ENCODE data around the gene HMGB2. TPM values are rescaled to one million over a fixed set of nuclear protein-coding genes. Genes with fewer than 3 reads are reported as not detected.

HMGB2 gene
- total and polyA plus RNA-seq, 2 of the 8 experiments (the other 6 are each of a cell fraction or from before 2014, with no cell fraction given): 54.7 to 218 TPM

DNA sequence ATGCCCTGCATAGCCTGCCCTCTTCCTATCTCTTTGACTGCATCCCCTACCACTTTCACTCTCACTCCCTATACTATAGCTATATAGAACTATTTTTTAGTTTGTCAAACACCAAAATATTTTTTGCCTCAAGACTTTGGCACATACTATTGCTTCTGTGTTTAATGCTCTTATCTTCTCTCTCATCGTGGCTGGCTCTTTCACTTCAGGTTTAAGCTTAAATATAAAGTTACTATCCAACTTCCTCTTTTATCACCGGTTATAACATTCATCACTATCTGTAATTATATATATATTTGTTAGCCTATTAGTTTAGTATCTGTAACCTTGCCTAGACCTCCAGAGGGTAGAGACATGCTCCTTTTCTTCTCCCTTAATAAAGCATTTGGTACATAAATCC lies 11.5 kb upstream of the HMGB2 start:
- Histone ChIP-seq H3K27me3 (replicated peaks in 1 of 4; ENCODE audit: control insufficient read depth in 3 of 4, extremely low read depth in 1 of 4, insufficient read depth in 3 of 4, low read length in 3 of 4) (no peaks in the 10 kb centered on the region), H3K4me1 (replicated peaks in 1 of 4; ENCODE audit: control insufficient read depth in 3 of 4, insufficient read depth in 4 of 4, low read length in 3 of 4) (peaks cover 0 to 9% (median 3%) of the 10 kb centered on the region in 4 experiments; a peak in 3 of 7 replicates), H4K5ac (ENCODE audit: insufficient read length, low read depth, low read length) (no peak overlapping the region), H3K79me2 (ENCODE audit: control insufficient read depth in 1 of 2, insufficient read depth in 2 of 2, low read length in 2 of 2) (no peaks in the 10 kb centered on the region), H3K9ac (replicated peaks in 1 of 4; ENCODE audit: extremely low read depth in 1 of 4, low read depth in 3 of 4, low read length in 3 of 4) (no peak overlapping the region), H3K14ac (ENCODE audit: insufficient read length) (no peak overlapping the region), H3K36me3 (ENCODE audit: control insufficient read depth in 2 of 4, insufficient read depth in 4 of 4, low read length in 3 of 4) (no peaks in the 10 kb centered on the region), H4K20me1 (replicated peaks in 1 of 2; ENCODE audit: control insufficient read depth in 1 of 2, insufficient read depth in 2 of 2, low read length in 2 of 2) (no peaks in the 10 kb centered on the region), H3K4me3 (ENCODE audit: extremely low read depth in 1 of 4, insufficient read depth in 2 of 4, low read depth in 3 of 4, low read length in 4 of 4) (no peak overlapping the region), H3K18ac (ENCODE audit: extremely low read depth, low read length) (no peak overlapping the region), H2AFZ (ENCODE audit: low read length) (no peak overlapping the region), H2BK20ac (ENCODE audit: low read length) (no peak overlapping the region), H4K8ac (ENCODE audit: extremely low read depth, insufficient read depth, low read length) (no peak overlapping the region), H3K4ac (replicated peaks; ENCODE audit: insufficient read length, low read depth, low read length) (no peak overlapping the region), H4K91ac (replicated peaks; ENCODE audit: insufficient read length, low read length) (no peak overlapping the region), H3K23me2 (ENCODE audit: low read depth, low read length) (no peaks in the 10 kb centered on the region), H3K23ac (ENCODE audit: insufficient read length) (no peak overlapping the region), H2BK12ac (ENCODE audit: low read depth, low read length) (no peak overlapping the region), H3K9me3 (ENCODE audit: insufficient read depth in 2 of 2, low read depth in 1 of 2, low read length in 1 of 2) (no peaks in the 10 kb centered on the region), H3K27ac (ENCODE audit: low read depth, low read length) (no peak overlapping the region), H2BK120ac (replicated peaks; ENCODE audit: low read depth, low read length) (no peak overlapping the region), H2AK5ac (ENCODE audit: low read depth, low read length) (no peak overlapping the region), H3K79me1 (ENCODE audit: low read depth, low read length) (no peaks in the 10 kb centered on the region), H3K4me2 (ENCODE audit: insufficient read depth in 1 of 2, low read depth in 2 of 2, low read length in 2 of 2) (no peak overlapping the region), H2BK15ac (ENCODE audit: low read length) (no peak overlapping the region), H3K56ac (replicated peaks; ENCODE audit: insufficient read length, low read depth, low read length) (no peak overlapping the region), H2BK5ac (ENCODE audit: low read depth, low read length) (no peak overlapping the region)
- ChIA-PET CTCF (ENCODE audit: partially characterized antibody) (interaction anchor here (0.9 to 2.7 kb wide), 10 partner anchors 9 to 332 kb away, joined by 3 to 16 read pairs (median 6); no protein-coding TSS in a partner anchor), POLR2A (ENCODE audit: partially characterized antibody) (interaction anchor here (1.3 to 6.5 kb wide), 2 partner anchors 10 to 12 kb away, joined by 5 to 48 read pairs; partner anchors contain the start of gene HMGB2)
- WGBS, 2 experiments (ENCODE audit: extremely low coverage in 1 of 2, insufficient coverage in 1 of 2, insufficient read length in 1 of 2, insufficient replicate concordance in 2 of 2, low coverage in 1 of 2, low lambda C conversion rate in 2 of 2, missing lambda C conversion rate in 1 of 2): 87% methylated on average over 2 of the region's 2 CpGs; no CpG with 5 or more reads in 1 of the 2 experiments
- FAIRE-seq (no peak), DNase-seq (ENCODE audit: low read depth in 1 of 2, low spot score in 2 of 2) (no peak)
- TF ChIP-seq SP2 (IDR thresholded peaks at IDR 0.05; ENCODE audit: low read length) (no peak), CREB1 (IDR thresholded peaks at IDR 0.05) (no peak), ZNF274 (IDR thresholded peaks at IDR 0.05; ENCODE audit: borderline replicate concordance, extremely low read depth, low read length) (no peak), SIX5 (IDR thresholded peaks at IDR 0.05; ENCODE audit: low read depth, low read length) (no peak), POLR2A (IDR thresholded peaks at IDR 0.05; ENCODE audit: control extremely low read depth in 1 of 2, low read depth in 2 of 2, low read length in 2 of 2) (no peak), RAD21 (IDR thresholded peaks at IDR 0.05 in 1 of 2, conservative IDR thresholded peaks at IDR 0.05 in 1 of 2; ENCODE audit: low read depth in 2 of 2, low read length in 2 of 2) (no peak), CBX8 (IDR thresholded peaks at IDR 0.05; ENCODE audit: borderline replicate concordance, low read depth, low read length) (no peak)
- TF ChIP-seq, protein P1, sequence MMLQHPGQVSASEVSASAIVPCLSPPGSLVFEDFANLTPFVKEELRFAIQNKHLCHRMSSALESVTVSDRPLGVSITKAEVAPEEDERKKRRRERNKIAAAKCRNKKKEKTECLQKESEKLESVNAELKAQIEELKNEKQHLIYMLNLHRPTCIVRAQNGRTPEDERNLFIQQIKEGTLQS (IDR thresholded peaks at IDR 0.05; ENCODE audit: insufficient read depth, low read depth, low read length): no peak
- TF ChIP-seq, protein P2, sequence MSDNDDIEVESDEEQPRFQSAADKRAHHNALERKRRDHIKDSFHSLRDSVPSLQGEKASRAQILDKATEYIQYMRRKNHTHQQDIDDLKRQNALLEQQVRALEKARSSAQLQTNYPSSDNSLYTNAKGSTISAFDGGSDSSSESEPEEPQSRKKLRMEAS (IDR thresholded peaks at IDR 0.05): no peak
